ENCODE data around the gene TLE7.

- TF ChIP-seq EZH2 (IDR thresholded peaks at IDR 0.05; ENCODE audit: borderline replicate concordance, low read depth, low read length, severe bottlenecking): no peak
- no peak for TF ChIP-seq CTCF (IDR thresholded peaks at IDR 0.05; ENCODE audit: borderline replicate concordance, extremely low read depth, low read length, poor library complexity, severe bottlenecking)
Measured at GRCh38 chr16:71490361-71490760, 48.5 kb upstream of the TLE7 start.
